ENCODE measurements around the gene ASF1A. TPM values are rescaled to one million over a fixed set of nuclear protein-coding genes. Genes with fewer than 3 reads are reported as not detected.
"Not testable (repeated sequence)": the region's sequence is repeated elsewhere in the genome, so short reads cannot be mapped to it uniquely, and the experiment has no call there.

The ASF1A gene
- total RNA-seq: 10 to 100 TPM; 30.3 to 31.4 TPM

DNA sequence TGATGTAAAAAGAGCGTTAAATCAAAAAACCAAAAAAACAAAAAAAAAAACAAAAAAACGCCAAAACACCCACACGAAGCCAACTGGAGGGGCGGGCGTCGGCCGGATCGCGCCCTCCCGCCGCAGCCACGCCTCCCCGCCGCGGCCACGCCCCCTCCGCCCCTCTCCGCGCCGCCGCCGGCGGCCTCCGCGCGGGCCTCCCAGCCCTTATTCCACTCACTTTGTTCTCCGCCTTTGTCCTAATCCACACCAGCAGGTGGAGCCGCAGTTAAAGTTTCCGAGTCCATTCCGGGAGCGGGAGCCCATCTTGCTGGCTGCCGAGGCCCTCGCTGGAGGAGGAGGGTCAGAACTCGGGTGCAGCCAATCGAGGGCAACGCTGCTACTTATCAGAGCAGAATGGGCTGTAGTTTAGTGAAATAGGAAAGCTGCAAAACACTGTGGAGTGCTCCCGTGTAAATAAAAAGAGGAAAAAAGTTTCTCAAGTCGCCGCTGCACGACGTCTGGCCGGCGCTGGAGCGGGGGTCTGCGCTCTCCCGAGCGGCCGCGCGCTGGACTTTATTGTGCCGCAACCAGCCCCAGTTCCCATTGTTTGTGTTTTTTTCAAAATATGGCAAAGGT, at the start of gene ASF1A:
Gene ASF1A, plus strand, starts transcription at position 346 of the 618 bp plus-strand sequence. Its CDS starts 262 bp downstream, at position 608.
- CTCF ChIA-PET: interaction anchor here (0.5 to 3.4 kb wide), 6 partner anchors 11 to 216 kb away, joined by 3 to 20 read pairs (median 7); no protein-coding TSS in a partner anchor

DNA sequence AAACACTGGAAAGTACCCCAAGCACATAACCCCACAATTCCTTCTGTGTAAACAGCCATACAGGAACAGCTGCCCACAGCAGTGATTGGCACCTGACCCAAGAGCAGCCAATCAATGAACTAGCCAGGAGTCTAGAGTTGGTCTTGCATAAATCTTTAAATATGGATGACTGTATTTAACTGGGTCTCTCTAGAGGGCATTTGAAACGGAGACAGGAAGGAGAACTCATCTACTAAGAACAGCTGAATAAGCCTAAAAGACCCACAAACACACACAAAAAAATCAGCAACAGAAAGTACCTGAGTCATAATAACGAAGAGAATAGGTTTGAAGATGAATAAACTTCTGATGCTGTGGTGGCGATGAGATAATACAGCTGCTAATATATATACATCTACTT, 49.0 kb upstream of the ASF1A start:
- H3K36me3 Mint-ChIP-seq (ENCODE audit: low read depth): peaks cover 6% of the 10 kb centered on the region

More for the DNA sequence above, at the start of gene ASF1A:
- Mint-ChIP-seq H3K9me3 (no peaks in the 10 kb centered on the region), H3K4me3 (peak within 1 kb of the TSS; percentile 88), H3K27me3 (ENCODE audit: low read depth) (no peaks in the 10 kb centered on the region), H3K4me1 (ENCODE audit: low read depth) (peaks cover 50% of the 10 kb centered on the region), H3K36me3 (ENCODE audit: low read depth) (peaks cover 11% of the 10 kb centered on the region), H3K27ac (peak within 1 kb of the TSS; percentile 97)
- DNase-seq: peak; percentile 98
- intact Hi-C loops (cut with micrococcal nuclease): loop anchor here (1.0 to 5.0 kb wide), 15 partner anchors 40 to 1292 kb away; partner anchors contain the start of genes CEP85L, GOPC and NUS1

DNA sequence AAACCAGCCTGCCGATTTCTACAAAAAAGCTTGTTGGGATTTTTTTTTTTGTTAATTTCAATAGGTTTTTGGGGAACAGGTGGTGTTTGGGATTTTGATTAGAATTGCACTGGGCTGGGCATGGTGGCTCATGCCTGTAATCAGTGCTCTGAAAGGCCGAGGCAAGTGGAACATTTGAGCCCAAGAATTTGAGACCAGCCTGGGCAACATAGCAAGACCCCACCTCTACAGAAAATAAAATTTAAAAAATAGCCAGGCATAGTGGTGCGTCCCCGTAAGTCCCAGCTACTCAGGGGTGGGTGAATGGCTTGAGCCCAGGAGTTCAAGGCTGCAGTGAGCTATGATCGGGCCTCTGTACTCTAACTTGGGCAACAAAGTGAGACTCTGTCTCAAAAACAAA, 40.5 kb upstream of the ASF1A start:
- CTCF ChIA-PET: interaction anchor here (0.6 kb wide), 1 partner anchor 432 kb away, joined by 4 read pairs; no protein-coding TSS in a partner anchor
- Mint-ChIP-seq H3K27me3 (ENCODE audit: low read depth) (no peaks in the 10 kb centered on the region), H3K27ac (no peak overlapping the region), H3K4me1 (ENCODE audit: low read depth) (peaks cover 3% of the 10 kb centered on the region), H3K9me3 (no peaks in the 10 kb centered on the region), H3K36me3 (ENCODE audit: low read depth) (peaks cover 3% of the 10 kb centered on the region), H3K4me3 (no peak overlapping the region)
- intact Hi-C loops (cut with micrococcal nuclease): no loop called here
- no peak for DNase-seq

More for the DNA sequence above, 49.0 kb upstream of the ASF1A start:
- Mint-ChIP-seq H3K27me3 (ENCODE audit: low read depth) (no peaks in the 10 kb centered on the region), H3K9me3 (no peaks in the 10 kb centered on the region), H3K4me1 (ENCODE audit: low read depth) (peaks cover 23% of the 10 kb centered on the region), H3K27ac (no peak overlapping the region), H3K4me3 (no peak overlapping the region)
- CTCF ChIA-PET: interaction anchor here (0.6 kb wide), 1 partner anchor 55 kb away, joined by 3 read pairs; no protein-coding TSS in a partner anchor
- DNase-seq: no peak
- intact Hi-C loops (cut with micrococcal nuclease): loop anchor here (1.0 to 5.0 kb wide), 6 partner anchors 48 to 687 kb away; partner anchors contain the start of gene MCM9

DNA sequence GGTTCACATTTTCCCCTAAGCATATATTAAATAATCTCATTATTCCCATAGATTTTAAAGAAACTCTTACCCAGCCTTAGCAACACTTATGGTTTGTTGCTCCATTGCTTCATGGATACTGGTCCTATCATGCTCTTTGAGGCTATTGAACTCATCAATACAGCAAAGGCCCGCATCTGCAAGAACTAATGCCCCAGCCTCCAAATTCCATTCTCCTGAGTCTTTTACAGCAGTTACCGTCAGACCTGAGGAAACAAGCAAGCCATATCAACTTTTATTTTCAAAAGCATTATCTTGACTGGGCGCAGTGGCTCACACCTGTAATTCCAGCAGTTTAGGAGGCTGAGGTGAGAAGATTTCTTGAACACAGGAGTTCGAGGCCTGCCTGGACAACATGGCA, 37.7 kb upstream of the ASF1A start:
- Mint-ChIP-seq H3K27me3 (ENCODE audit: low read depth) (no peaks in the 10 kb centered on the region), H3K4me1 (ENCODE audit: low read depth) (peaks cover 20% of the 10 kb centered on the region), H3K27ac (no peak overlapping the region), H3K36me3 (ENCODE audit: low read depth) (peaks cover 10% of the 10 kb centered on the region), H3K4me3 (no peak overlapping the region), H3K9me3 (no peaks in the 10 kb centered on the region)
- no peak for DNase-seq
- CTCF ChIA-PET: no interaction called here
- intact Hi-C loops (cut with micrococcal nuclease): loop anchor here (1.0 kb wide), 1 partner anchor 10 kb away; no protein-coding TSS in a partner anchor

DNA sequence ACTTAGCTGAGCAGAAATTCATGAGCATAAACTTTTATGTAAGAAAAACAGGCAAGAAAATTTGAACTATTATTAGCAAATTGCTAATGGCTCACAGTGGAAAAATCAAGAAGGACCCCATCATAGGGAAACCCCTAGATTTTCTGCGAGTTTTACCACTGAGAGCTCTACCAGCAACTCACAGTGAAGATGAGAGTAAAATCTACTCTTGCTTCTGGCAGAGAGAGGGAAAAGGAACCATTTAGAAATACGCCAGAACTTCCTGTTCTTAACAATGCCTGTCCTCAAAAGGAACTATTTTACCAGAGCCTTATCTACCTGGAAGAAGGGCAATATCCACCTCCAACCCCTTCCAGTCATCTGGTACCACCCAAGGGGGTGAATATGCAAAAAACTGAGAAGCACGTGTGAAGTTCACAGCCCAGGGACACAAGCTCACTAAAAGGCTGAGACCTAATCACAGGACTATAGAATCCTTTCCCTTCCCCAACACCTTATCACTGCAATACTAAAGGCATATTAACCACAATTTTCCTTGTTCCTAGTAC, 34.4 kb upstream of the ASF1A start:
- Mint-ChIP-seq H3K36me3 (ENCODE audit: low read depth) (peaks cover 14% of the 10 kb centered on the region), H3K4me1 (ENCODE audit: low read depth) (peaks cover 37% of the 10 kb centered on the region), H3K9me3 (no peaks in the 10 kb centered on the region), H3K27ac (no peak overlapping the region), H3K27me3 (ENCODE audit: low read depth) (no peaks in the 10 kb centered on the region), H3K4me3 (no peak overlapping the region)
- no peak for DNase-seq
- CTCF ChIA-PET: interaction anchor here (1.3 kb wide), 1 partner anchor 14 kb away, joined by 3 read pairs; no protein-coding TSS in a partner anchor
- intact Hi-C loops (cut with micrococcal nuclease): no loop called here

DNA sequence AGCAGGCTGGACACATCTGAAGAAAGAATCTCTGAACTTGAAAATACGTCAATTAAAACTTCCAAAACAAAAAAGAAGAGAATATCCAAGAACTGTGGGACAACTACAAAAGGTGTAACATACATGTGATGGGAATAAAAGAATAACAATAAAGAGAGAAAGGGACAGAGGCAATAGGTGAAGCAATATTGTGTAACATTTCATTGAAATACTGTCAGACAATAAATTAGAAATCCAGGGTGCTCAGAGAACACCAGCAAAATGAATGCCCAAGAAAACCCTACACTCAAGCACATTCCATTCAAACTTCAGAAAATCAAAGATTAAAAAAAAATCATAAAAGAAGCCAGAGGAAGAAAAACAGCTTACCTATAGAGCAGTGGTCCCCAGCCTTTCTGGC, 33.6 kb upstream of the ASF1A start:
- intact Hi-C loops (cut with micrococcal nuclease): no loop called here
- CTCF ChIA-PET: interaction anchor here (0.6 to 1.4 kb wide), 2 partner anchors 22 to 62 kb away, joined by 3 read pairs; no protein-coding TSS in a partner anchor
- Mint-ChIP-seq H3K9me3 (no peaks in the 10 kb centered on the region), H3K4me3 (no peak overlapping the region), H3K36me3 (ENCODE audit: low read depth) (peaks cover 14% of the 10 kb centered on the region), H3K27me3 (ENCODE audit: low read depth) (no peaks in the 10 kb centered on the region), H3K4me1 (ENCODE audit: low read depth) (peaks cover 42% of the 10 kb centered on the region), H3K27ac (no peak overlapping the region)
- DNase-seq: no peak

DNA sequence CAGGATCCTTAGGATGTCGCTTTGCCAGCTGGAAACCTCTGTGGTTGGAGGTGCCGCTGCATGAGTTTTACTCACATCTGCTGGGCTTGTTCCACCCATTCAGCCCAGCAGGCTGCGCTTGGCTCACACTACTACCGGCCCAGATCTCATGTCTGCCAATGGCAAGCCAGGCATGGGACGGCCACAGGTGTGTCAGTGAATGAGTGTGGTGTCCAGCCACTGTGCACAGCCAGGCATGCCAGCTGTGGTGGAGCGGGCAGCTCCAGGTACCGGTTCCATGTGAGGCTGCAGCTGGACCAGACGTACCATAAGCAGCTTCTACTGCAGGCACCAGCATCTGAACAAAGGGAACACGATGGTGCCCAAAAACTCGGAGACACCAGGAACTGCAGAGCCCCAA, 33.1 kb upstream of the ASF1A start:
- Mint-ChIP-seq H3K27ac (no peak overlapping the region), H3K4me3 (no peak overlapping the region), H3K36me3 (ENCODE audit: low read depth) (peaks cover 14% of the 10 kb centered on the region), H3K27me3 (ENCODE audit: low read depth) (no peaks in the 10 kb centered on the region), H3K9me3 (no peaks in the 10 kb centered on the region), H3K4me1 (ENCODE audit: low read depth) (peaks cover 42% of the 10 kb centered on the region)
- intact Hi-C loops (cut with micrococcal nuclease): no loop called here
- no peak for DNase-seq
- CTCF ChIA-PET: interaction anchor here (1.4 kb wide), 1 partner anchor 21 kb away, joined by 3 read pairs; no protein-coding TSS in a partner anchor

DNA sequence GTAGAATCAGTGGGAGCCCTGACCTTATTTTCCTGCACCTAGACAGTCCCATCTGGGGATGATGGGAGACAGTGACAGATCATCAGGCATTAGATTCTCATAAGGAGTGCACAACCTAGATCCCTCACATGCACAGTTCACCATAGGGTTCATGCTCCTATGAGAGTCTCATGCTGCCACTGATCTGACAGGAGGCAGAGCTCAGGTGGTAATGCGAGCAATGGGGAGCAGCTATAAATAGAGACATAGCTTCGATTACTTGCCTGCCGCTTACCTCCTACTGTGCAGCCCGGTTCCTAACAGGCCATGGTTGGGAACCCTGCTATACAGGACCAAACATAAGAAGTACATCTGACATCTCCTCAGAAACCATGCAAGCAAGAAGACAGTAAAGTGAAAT, 31.5 kb upstream of the ASF1A start:
- peaks cover 21% of the 10 kb centered on the region for H3K36me3 Mint-ChIP-seq (ENCODE audit: low read depth)
- CTCF ChIA-PET: interaction anchor here (1.0 kb wide), 1 partner anchor 14 kb away, joined by 3 read pairs; no protein-coding TSS in a partner anchor
- no peak overlapping the region for H3K27ac Mint-ChIP-seq
- DNase-seq: no peak
- H3K4me1 Mint-ChIP-seq (ENCODE audit: low read depth): peaks cover 41% of the 10 kb centered on the region
- intact Hi-C loops (cut with micrococcal nuclease): no loop called here
- H3K27me3 Mint-ChIP-seq (ENCODE audit: low read depth): no peaks in the 10 kb centered on the region
- H3K4me3 Mint-ChIP-seq: no peak overlapping the region
- peaks cover 8% of the 10 kb centered on the region for H3K9me3 Mint-ChIP-seq

DNA sequence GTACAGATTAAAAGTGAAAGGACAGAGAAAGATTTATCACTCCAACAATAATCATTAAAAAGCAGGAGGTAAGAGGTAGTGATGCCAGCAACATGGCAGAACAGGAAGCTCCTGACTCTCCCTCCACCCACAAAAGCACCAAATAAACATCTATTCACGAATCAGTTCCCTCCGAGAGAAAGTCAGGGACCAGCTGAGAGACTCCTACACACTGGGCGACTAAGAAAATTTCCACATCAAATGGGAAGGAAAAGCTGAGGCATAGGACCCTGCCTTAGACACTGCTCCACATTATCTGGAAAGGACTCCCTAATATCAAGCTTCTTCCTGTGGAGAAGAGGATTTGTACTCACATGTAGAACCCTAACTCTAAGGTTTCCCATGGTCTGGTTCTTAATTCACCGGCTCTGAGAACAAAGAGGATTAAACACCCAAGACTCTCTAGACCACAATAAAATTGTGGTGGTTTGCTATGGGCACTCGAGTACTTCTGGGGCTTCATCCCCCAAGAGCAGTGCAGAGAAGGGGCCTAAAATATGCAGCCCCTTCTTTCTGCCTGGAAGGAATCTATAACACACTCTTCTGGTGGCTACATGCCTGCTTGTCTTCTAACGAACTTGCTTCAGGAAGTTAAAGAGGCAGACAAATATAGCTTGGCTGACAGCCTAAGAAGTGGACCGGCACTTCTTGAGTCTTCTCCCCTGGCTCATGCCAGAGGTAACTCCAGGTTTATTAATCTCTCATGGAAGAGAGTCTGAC, 29.4 kb upstream of the ASF1A start:
- peaks cover 39% of the 10 kb centered on the region for H3K4me1 Mint-ChIP-seq (ENCODE audit: low read depth)
- no peaks in the 10 kb centered on the region for H3K27me3 Mint-ChIP-seq (ENCODE audit: low read depth)

DNA sequence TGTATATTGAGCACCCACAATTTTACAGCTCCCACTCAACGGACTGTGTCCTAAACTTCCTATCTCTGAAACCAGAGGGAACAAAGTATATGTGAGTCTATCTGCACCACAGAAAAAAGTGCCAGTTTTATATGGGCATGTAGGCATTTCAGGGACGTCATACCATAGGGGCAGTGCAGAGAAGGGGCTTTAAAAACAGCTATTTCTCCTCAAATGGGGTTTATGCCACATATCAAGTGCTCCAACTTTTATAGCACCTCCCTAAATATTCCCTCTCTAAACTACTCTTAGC, 28.9 kb upstream of the ASF1A start:
- H3K27me3 Mint-ChIP-seq (ENCODE audit: low read depth): no peaks in the 10 kb centered on the region
- H3K27ac Mint-ChIP-seq: no peak overlapping the region
- H3K9me3 Mint-ChIP-seq: peaks cover 12% of the 10 kb centered on the region
- CTCF ChIA-PET: interaction anchor here (0.6 to 1.6 kb wide), 4 partner anchors 26 to 196 kb away, joined by 3 to 7 read pairs (median 4); no protein-coding TSS in a partner anchor
- H3K4me1 Mint-ChIP-seq (ENCODE audit: low read depth): peaks cover 39% of the 10 kb centered on the region
- no peak for DNase-seq
- intact Hi-C loops (cut with micrococcal nuclease): no loop called here
- H3K36me3 Mint-ChIP-seq (ENCODE audit: low read depth): peaks cover 19% of the 10 kb centered on the region
- H3K4me3 Mint-ChIP-seq: no peak overlapping the region

More for the DNA sequence above, 29.4 kb upstream of the ASF1A start:
- intact Hi-C loops (cut with micrococcal nuclease): no loop called here
- H3K9me3 Mint-ChIP-seq: peaks cover 12% of the 10 kb centered on the region
- H3K4me3 Mint-ChIP-seq: peak overlapping the region; percentile 38
- H3K27ac Mint-ChIP-seq: peak overlapping the region; percentile 14
- DNase-seq: no peak
- CTCF ChIA-PET: interaction anchor here (0.6 to 1.6 kb wide), 5 partner anchors 26 to 196 kb away, joined by 3 to 7 read pairs (median 3); no protein-coding TSS in a partner anchor
- H3K36me3 Mint-ChIP-seq (ENCODE audit: low read depth): peaks cover 21% of the 10 kb centered on the region

DNA sequence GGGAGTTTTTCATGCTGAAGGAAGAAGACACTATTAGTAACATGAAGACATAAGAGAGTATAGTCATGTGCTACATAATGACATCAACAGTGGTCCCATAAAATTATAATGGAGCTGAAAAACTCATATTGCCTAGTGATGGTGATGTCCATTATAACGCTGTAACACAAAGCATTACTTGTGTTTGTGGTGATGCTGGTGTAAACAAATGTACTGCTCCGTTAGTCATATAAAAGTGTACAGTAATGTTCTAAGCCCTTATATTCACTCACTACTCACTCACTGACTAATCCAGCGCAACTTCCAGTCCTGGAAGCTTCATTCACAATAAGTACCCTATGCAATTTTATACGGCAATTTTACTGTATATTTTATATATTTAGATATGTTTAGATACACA, 26.8 kb upstream of the ASF1A start:
- Mint-ChIP-seq H3K4me1 (ENCODE audit: low read depth) (peaks cover 49% of the 10 kb centered on the region), H3K27me3 (ENCODE audit: low read depth) (no peaks in the 10 kb centered on the region), H3K36me3 (ENCODE audit: low read depth) (peaks cover 12% of the 10 kb centered on the region), H3K27ac (no peak overlapping the region), H3K9me3 (peaks cover 12% of the 10 kb centered on the region), H3K4me3 (no peak overlapping the region)
- CTCF ChIA-PET: no interaction called here
- no peak for DNase-seq
- intact Hi-C loops (cut with micrococcal nuclease): no loop called here

DNA sequence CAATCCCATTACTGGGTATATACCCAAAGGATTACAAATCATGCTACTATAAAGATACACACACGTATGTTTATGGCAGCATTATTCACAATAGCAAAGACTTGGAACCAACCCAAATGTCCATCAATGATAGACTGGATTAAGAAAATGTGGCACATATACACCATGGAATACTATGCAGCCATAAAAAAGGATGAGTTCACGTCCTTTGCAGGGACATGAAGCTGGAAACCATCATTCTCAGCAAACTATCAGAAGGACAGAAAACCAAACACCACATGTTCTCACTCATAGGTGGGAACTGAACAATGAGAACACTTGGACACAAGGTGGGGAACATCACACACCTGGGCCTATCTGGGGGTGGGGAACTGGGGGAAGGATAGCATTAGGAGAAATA, 25.1 kb upstream of the ASF1A start:
- H3K27ac Mint-ChIP-seq; intact Hi-C loops (cut with micrococcal nuclease); H3K36me3 Mint-ChIP-seq (ENCODE audit: low read depth); DNase-seq; H3K27me3 Mint-ChIP-seq (ENCODE audit: low read depth); H3K4me3 Mint-ChIP-seq; CTCF ChIA-PET: not testable (repeated sequence)
- H3K9me3 Mint-ChIP-seq: peaks cover 12% of the 10 kb centered on the region
- H3K4me1 Mint-ChIP-seq (ENCODE audit: low read depth): peaks cover 46% of the 10 kb centered on the region
